DMS53 (cell line): ENCODE results near the gene ARL11.
A peak's percentile ranks its signal among the peaks of the same experiment; 100 is the strongest.

Source experiments
- DNase-seq: peaks from one replicate; lab custom pipeline; 2025; lab: John Stamatoyannopoulos, UW

ARL11 gene

DNA sequence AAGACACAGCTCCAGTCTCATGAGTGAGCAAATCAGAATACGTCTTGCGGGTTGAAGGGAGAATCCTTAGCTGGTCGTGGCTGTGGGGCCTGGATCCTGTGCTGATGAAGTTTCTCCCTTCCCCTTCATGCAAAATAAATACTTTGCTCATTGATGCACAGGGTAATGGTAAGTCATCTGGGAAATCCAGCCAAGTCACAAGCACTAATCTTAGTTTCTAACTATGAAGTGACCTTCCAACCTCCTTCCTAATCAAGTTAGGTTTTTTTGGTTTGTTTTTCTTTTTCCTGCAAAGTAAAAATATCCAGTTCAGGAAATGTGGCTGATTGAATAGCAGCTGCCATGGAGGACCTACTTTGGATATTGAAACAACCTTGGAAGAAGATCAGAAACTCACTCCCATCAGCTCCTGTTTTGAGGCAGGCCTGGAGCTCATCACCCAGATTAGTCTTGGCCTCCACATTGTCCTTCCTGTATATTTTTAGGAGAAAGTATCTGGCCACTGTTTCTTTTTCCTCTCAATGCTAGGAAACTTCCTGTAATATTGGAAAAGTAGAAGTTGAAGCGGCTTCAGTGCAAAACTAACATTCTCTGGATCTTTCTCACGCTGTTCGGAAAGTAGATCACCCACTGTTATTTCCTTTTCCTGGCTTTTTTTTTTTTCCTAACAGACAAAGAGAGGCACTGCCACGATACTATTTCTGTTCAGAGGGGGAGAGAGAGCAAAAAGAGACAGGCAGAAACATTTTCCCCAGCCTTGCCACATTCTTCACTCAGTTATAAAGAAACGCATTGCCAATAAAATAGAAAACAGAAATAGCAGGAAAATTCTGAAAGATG, 12.3 kb upstream of the ARL11 start:
- DNase-seq = no peak

DNA sequence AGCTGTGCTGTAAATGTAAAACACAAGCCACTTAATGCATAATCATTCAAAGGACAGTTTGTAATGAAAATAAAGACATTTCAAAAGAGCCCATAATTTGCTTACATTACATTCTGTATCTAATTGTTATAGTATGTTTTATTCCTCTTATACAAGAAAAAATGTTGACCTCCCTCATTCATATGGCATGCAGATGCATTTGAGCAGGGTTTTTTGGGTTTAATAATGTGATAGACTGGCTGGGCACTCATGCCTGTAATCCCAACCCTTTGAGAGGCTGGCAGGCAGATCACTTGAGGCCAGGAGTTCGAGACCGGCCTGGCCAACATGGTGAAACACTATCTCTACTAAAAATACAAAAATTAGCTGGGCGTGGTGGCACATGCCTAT, 11.6 kb upstream of the ARL11 start:
- DNase-seq = no peak

DNA sequence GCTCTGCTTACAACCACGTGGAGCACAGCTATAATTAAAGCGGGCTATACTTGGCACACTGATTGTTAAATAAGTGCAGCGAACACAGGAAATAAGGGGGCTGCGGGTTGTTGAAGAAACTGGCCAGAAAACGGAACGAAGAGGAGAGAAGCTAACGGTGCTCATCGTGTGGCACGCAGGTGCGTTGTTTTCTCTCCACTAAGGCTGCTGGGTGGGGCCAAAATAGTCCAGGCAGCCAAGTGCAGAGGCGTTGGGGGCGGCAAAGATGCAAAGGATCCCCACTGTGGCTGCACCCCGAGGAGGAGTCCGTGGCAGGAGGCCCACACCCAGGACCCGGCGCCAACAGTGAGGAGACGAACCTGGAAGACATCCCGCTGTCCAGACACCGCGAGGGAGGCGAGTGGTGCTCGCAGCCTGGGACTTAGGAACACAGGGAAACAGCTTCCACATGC, 8.1 kb upstream of the ARL11 start:
- DNase-seq = no peak

DNA sequence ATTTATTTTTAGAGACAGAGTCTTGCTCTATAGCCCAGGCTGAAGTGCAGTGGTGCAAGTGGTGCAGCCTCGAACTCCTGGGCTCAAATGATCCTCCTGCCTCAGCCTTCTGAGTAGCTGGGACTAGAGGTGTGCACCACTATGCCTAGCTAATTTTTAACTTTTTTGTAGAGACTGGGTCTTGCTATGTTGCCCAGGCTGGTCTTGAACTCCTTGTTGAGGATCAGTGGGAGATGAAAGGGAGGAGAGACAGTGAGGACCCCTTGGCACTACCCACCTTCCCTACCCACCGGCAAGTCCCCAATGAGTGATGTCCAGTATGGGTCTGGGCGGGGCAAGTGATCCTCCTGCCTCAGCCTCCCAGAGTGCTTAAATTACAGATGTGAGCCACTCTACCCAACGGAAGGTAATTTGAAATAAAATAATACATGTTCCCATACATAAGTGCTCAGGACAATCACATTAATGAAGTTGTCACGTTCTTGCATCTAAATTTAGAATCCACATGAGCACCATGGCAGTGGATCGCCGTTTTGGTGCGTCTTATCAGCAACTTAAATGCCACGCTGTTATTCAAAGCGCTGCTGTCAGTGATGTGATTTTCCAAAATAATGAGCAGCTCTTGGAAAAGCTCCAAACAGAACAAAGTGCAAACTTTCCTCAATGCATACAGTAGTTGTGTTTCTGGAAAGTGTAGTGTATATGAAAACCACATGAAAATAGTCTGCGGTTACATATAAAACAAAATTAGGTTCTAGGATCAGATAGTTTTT, 5.9 kb upstream of the ARL11 start:
- no peak for DNase-seq

DNA sequence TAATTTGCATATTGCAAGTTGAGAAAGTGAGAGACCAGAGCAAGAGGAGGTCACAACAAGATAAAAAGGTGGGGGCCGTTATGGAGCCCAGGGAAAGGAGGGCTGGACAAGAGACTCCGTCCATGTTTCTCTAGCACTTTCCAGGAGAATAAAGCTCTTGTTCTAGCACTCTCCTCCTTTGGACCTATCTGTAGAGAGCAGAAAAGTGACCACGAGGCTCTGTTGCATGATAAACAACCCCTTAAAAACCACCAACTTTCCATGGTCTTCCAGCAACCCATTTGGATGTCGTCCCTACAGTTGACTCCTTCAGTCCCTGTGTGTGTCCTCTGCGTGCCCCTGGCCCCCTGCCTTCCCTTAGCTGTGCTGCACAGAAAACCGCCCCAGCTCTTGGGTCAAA, 4.1 kb upstream of the ARL11 start:
- DNase-seq = no peak

DNA sequence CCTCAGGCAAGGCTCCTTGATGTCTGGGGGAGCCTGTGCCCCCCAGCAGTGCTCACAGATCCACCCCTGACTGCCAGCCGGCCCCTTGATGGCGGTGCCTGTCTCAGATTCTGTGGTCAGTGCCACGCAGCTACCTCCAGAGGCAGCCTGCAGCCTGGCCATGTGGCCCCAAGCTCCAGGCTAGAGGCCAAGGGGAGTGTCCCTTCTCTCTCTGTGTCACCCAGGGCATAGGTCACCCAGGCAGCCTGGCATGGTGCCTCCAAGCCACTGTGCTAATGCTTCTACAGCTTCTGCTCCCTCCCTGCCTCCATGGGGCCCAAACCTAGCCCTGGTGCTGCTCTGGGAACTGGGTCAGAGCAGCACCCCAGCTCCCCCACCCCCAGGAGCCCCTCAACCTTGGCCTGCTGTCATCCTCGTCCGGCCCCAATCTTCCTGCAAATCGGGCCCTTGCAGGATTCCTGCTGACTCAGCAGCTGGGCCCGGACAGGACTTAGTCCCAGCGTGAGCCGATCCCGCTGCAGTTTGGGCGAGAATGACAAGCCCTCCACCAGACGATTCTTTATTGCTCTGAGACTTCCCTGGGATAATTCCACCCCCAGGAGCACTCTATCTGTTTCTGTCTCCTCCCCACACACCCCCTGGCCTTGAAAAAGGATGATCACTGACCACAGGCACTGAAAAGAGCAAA, 2.8 kb upstream of the ARL11 start:
- no peak for DNase-seq

DNA sequence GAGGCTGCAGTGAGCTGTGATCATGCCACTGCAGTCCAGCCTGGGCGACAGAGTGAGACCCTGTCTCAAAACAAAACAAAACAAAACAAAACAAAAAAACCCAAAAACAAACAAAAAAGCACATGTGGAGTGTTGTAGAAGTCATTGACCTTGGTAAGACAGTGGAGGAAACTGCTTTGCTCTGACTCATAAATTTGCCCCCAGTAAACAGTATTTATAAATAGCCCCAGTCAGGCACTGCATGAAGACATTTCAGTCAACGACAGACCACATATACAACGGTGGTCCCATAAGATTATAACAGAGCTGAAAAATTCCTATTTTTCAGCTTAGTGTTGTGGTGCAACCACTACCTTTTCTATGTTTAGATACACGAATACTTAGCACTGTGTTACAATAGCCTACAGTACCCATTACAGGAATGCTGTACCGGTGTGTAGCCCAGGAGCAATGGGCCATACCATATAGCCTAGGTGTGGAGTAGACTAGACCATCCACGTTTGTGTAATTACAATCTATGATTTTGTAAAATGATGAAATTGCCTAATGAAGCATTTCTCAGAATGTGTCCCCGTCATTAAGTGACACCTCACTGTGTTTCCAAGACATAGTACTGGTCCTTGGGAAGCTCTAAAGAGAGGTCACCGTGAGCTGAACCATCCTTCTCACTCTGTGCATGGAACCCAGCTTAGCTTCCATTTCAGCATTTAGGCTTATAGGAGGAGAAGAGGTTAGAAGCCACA, 1.1 kb downstream of the ARL11 start:
- no peak for DNase-seq

DNA sequence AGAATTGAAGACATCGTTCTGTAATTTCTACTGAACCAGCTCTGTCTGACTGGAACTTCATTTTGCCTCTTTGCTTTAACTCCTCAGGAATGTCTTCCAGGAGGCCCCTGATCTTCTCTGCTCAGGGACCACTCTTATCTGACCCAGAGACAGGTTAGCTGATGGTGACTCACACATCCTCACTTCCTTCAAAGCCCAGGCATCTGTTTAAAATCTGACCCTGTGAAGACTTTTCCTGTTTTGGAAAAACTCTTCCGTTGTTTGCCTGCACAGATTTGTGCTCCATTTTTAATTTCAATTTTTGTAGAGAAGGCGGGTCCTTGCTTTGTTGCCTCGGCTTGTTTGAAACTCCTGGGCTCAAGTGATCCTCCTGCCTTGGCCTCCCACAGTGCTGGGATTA, 1.6 kb downstream of the ARL11 start:
- DNase-seq = no peak

DNA sequence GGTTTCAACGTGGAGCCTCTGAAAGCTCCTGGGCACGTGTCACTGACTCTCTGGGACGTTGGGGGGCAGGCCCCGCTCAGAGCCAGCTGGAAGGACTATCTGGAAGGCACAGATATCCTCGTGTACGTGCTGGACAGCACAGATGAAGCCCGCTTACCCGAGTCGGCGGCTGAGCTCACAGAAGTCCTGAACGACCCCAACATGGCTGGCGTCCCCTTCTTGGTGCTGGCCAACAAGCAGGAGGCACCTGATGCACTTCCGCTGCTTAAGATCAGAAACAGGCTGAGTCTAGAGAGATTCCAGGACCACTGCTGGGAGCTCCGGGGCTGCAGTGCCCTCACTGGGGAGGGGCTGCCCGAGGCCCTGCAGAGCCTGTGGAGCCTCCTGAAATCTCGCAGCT, 2.3 kb downstream of the ARL11 start:
- DNase-seq = no peak

DNA sequence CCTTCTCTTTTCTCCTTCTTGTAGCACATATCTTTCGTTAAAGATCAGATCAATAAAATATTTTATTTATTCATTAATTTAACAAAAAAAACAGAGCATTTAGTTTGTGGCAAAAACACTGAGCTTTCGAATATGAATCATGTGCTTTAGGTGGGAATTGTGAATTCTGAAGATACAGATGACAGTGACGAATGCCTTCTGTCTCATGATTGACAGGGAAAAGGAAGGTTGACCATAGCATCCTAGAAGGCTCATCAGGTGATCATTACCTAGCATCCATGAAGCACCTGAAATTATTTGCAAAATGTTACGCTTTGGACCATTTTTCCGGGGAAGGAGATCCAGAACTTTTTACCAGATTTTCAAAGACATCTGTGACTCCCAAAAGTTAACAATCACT, 3.8 kb downstream of the ARL11 start:
- no peak for DNase-seq

DNA sequence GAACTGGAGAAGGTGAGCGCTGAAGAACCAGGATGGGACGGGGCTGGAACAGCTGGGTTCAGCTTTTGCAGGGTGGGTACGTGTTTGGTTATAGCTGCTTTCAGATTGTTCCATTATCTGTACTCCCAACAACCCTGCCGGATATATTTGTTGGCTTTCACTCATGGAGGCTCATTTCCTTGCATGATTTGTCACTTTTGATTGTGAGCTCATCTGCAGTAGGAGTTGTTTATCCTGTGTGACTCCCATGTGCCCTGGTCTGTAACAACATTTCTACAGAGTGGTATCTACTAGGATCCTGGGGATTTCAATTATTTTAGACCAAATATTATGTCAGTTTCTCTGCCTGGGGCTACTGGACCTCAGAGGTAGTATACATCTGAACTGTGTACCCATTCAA, 5.4 kb downstream of the ARL11 start:
- DNase-seq = no peak

DNA sequence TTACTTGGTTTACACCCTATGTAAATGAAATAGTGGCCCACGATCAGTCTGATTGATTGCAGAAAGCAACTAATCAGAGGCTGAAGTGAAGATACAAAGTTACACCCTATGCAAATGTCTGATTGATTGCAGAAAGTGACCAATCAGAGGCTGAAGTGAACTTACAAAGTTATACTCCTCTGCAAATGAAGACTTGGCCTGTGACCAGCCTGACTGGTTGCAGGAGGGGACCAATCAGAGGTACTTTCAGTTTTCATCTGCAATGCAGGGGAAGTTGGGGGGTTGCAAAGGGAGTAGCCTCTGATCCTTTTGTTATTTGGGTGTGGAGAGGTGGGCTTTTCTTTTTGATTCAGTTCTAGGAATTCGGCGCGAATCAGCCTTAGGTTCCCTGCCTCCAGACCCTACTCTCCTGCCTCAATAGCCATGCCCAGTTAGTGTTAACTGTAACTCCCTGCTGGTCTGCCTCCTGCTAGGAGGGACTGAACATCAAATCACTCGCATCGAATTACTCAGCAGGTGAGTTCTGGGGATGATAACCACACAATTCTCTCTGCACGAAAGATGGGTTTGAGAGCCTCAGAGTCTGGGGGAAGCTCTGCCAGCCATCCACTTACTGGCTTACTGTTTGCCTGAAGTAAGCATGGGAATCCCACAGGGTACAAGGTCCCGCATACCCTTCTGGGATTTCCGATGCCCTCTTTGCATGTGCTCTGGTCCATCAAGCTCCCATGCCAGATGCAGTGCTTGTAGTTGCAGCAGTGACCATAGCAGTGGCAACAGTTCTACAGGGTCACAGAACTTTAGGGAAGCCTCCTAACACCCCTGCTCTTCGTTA, 7.5 kb downstream of the ARL11 start:
- DNase-seq = no peak

DNA sequence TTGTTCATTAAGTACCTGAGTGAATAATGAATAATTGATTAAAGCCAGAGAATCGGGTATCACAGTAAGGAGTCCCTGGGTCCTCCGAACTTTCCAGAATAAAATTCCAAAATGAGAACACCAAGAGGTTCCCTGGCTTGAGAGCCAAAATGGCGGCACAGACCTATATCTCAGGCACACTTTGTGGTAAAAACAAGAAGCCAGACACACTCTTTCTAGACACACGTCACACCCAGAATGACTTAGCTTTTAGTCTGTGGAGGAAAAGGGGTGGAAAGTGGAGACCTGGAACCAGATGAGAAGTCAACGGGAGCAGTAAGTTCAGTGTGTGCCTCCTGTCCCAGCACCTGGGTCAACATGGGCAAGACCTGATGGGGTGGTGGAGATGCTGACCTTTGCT, 8.4 kb downstream of the ARL11 start:
- DNase-seq = no peak

DNA sequence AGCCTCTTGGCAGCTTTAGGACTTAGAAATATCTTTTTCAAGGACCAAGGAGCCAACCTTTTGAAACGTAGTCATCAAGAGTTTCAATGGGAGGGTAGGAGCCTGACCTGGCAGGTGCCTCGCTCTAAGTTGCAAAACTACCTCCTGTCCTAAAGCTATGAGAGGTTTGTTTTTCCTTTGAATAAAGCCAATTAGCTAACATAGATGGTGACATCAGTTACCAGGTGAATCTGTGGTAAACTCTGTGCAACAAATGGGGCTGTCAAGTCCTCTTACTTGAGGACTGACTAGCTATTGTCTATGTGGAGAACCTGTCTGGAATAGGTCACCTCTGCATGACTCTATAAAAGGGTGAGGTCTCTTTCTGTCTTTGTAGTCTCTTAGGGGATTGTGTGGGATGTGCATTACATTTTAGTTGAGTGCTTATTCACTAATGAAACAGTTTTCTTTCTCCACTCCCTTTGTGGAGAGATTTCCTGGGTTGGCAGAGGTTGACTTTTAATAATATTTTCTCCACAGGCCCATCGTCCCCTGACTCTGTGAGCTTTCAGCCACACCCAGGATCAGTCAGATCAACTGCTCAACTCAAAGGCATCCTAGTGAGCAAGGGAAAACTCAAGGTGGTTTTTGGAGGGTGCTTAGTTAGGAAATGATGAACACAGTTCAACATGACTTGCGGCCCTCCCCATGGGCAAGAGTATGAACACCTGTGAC, 9.9 kb downstream of the ARL11 start:
- peak; percentile 5 for DNase-seq

DNA sequence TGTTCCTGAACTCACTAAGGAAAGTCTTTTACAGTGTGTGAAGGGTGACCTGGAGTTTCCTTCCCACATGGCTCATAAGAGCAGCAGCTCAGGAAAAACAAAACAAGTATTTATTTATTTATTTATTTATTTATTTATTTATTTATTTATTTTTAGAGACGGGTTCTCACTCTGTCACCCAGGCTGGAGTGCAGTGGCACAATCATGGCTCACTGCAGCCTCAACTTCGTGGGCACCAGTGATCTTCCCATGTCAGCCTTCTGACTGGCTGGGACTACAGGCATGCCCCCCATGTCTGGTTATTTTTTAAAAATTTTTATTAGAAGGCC, 10.4 kb downstream of the ARL11 start:
- no peak for DNase-seq

DNA sequence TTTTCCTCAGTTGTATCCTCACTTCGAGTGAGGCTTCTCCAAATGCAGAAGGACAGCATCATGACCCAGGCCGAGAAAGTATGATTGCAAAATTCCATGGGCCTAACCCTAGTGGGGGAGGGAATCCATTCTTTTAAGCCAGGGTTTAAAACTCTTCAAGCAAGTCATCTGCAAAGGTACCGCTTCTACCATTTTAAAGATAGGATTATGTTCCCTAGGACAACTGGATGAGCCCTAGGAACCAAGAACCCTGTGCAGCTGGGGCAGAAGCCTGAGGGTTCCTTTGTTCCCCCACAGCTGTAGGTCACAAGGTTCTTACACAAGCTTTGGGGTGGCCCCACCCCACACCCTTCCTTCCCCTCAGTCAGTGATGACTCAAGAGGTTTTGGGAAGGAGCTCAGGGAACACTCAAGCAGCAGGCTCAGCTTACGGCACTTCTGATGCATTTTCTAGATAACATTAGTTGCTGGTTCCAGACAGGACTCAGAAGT, 13.5 kb downstream of the ARL11 start:
- no peak for DNase-seq

DNA sequence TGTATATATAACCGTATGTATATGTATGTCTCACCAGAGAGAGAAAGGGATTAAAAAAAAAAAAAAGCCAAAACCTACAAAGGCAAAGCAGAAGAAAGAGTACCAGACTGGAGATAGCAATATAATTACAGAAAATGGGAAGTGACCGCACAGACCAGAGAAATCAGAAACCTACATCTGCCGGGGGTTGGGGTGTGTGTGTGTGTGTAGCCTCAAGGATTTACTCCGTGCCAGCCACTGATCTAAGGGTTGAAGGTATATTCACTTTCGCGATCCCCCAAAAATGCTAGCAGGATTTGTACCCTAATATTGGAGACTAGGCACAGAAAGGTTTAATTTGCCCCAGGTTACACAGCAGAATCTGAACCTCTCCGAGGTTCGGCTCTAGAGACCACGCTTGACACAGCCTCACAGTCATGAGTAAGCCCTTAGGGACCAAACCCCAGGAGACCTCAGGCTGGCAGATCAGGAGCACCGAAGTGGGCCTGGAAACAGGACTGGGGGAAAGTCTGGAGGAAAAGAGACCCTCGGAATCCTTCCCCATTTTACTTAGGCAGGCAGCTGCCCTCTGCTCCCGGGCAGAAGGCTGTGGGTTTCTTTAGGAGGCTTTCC, 14.8 kb downstream of the ARL11 start:
- DNase-seq = no peak

DNA sequence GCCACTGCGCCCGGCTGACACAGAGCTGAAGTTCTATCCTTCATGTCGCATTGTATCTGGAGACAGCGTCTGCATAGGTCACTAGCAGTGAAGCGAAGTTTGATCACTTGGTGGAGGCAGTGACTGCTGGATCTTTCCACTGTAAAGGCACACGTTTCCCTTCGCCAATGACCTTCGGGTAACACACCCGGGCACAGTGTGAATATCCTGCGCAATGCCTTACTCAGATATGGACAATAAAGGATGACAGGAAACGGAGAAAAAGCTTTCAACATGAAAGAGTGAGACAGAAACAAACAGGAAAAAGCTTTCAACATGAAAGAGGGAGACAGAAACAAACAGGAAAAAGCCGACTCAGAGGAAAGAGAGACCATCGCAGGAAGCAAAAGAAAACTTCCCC, 17.1 kb downstream of the ARL11 start:
- DNase-seq = no peak

DNA sequence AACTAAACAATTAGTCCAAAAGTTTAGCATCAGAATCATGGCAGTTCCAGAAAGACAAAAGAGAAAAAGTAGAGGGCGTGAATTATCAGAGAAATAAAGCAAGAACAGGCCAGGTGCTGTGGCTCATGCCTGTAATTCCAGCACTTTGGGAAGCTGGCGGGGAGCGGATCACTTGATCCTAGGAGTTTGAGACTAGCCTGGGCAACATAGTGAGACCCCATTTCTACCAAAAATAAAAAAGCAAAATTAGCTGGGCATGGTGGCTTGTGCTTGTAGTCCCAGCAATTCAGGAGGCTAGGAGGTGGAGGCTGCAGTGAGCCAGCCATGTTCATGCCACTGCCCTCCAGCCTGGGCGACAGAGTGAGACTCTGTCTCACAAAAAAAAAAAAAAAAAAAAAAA, 18.4 kb downstream of the ARL11 start:
- DNase-seq = no peak
